ENCODE results near the gene PRUNE2.

DNA sequence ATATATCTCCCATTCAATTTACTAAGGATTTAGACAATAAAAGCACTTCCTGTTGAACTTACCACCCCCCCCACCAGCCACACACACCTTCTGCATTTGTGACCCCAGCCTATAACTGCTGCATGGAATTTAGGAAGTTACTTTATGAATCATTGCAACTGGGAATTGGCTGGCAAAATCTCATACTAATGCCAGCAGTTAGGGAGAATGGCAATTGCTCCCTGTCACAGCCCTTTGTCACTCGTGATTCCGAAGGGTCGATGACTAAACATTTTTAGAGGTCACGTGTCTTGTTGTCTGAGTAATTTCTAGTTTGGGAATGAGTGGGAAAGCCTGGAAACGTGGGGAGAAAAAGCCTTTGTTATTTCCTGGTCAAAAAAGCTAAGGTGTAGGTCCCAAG lies 188.3 kb downstream of the PRUNE2 start:
- no peak for TF ChIP-seq GABPA (IDR thresholded peaks at IDR 0.05; ENCODE audit: borderline replicate concordance, insufficient read depth, low read length)
- TF ChIP-seq JUN (IDR thresholded peaks at IDR 0.05; ENCODE audit: low read depth, low read length) = no peak
- TF ChIP-seq, protein P1, sequence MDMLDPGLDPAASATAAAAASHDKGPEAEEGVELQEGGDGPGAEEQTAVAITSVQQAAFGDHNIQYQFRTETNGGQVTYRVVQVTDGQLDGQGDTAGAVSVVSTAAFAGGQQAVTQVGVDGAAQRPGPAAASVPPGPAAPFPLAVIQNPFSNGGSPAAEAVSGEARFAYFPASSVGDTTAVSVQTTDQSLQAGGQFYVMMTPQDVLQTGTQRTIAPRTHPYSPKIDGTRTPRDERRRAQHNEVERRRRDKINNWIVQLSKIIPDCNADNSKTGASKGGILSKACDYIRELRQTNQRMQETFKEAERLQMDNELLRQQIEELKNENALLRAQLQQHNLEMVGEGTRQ (IDR thresholded peaks at IDR 0.05; ENCODE audit: low read length) = no peak
- no peak for TF ChIP-seq YY1 (IDR thresholded peaks at IDR 0.05; ENCODE audit: low read depth, low read length)
- no peak for TF ChIP-seq POLR2A (IDR thresholded peaks at IDR 0.05; ENCODE audit: control extremely low read depth in 1 of 2, low read depth in 2 of 2, low read length in 2 of 2)
- TF ChIP-seq POU5F1 (IDR thresholded peaks at IDR 0.05; ENCODE audit: low read depth, low read length) = no peak

Data from H1 (cell line).